HG03066 (cell line): ENCODE measurements around the gene C18orf63.

Source experiments
- ATAC-seq: cut with Tn5 transposase; IDR thresholded peaks from one replicate; pipeline ENCODE4 v1.9.1; 2021; ENCODE audit warnings: low read depth; ENCODE audit not compliant: unreplicated experiment

The C18orf63 gene

GRCh38 chr18:74368901-74369705 lies 53.5 kb downstream of the C18orf63 start:
- ATAC-seq: no peak

GRCh38 chr18:74370115-74370514 lies 54.5 kb downstream of the C18orf63 start:
- ATAC-seq: no peak

- ATAC-seq: no peak
Observed at GRCh38 chr18:74373428-74373827, 57.8 kb downstream of the C18orf63 start.

- no peak for ATAC-seq
Observed at GRCh38 chr18:74375999-74376398, 60.4 kb downstream of the C18orf63 start.

- ATAC-seq: no peak
Observed at GRCh38 chr18:74376523-74376922, 60.9 kb downstream of the C18orf63 start.

GRCh38 chr18:74377776-74378175 lies 62.1 kb downstream of the C18orf63 start:
- no peak for ATAC-seq

- no peak for ATAC-seq
Observed at GRCh38 chr18:74378179-74378682, 62.6 kb downstream of the C18orf63 start.

GRCh38 chr18:74380916-74381315 lies 65.3 kb downstream of the C18orf63 start:
- ATAC-seq: no peak

- ATAC-seq: no peak
Observed at GRCh38 chr18:74381621-74382295, 66.1 kb downstream of the C18orf63 start.

GRCh38 chr18:74382481-74383017 lies 66.9 kb downstream of the C18orf63 start:
- ATAC-seq: no peak

- no peak for ATAC-seq
Observed at GRCh38 chr18:74387383-74387782, 71.7 kb downstream of the C18orf63 start.

GRCh38 chr18:74388227-74388626 lies 72.6 kb downstream of the C18orf63 start:
- no peak for ATAC-seq

- ATAC-seq: no peak
Observed at GRCh38 chr18:74389171-74389927, 73.7 kb downstream of the C18orf63 start.

- no peak for ATAC-seq
Observed at GRCh38 chr18:74389991-74390390, 74.4 kb downstream of the C18orf63 start.

GRCh38 chr18:74390900-74391299 lies 75.3 kb downstream of the C18orf63 start:
- ATAC-seq: no peak

GRCh38 chr18:74392323-74392722 lies 76.7 kb downstream of the C18orf63 start:
- no peak for ATAC-seq

- no peak for ATAC-seq
Observed at GRCh38 chr18:74395006-74395405, 79.4 kb downstream of the C18orf63 start.

- no peak for ATAC-seq
Observed at GRCh38 chr18:74395648-74396154, 80.1 kb downstream of the C18orf63 start.

- ATAC-seq: no peak
Observed at GRCh38 chr18:74396171-74397169, 80.8 kb downstream of the C18orf63 start.
